Neuronal stem cell (in vitro differentiated cells): ENCODE results near the gene THSD4.

Experiments used
- DNase-seq: peaks from one replicate; pipeline ENCODE4 v3.0.0-alpha.2; 2013; ENCODE audit warnings: low spot score
- H2AFZ ChIP-seq: one replicate; pipeline ENCODE4 v1.6.1; 2013; ENCODE audit warnings: mild to moderate bottlenecking, low read length, inconsistent platforms
- H2AK5ac ChIP-seq: 2 replicates; pipeline ENCODE4 v1.6.1; 2013; ENCODE audit warnings: low read depth, mild to moderate bottlenecking, inconsistent platforms, low read length, moderate library complexity, mixed read lengths
- H2BK120ac ChIP-seq: 2 replicates; pipeline ENCODE4 v1.6.1; 2013; ENCODE audit warnings: low read depth, mild to moderate bottlenecking, inconsistent platforms, low read length, moderate library complexity, mixed read lengths
- H2BK12ac ChIP-seq: one replicate; pipeline ENCODE4 v1.6.1; 2013; ENCODE audit warnings: low read length, inconsistent platforms
- H2BK15ac ChIP-seq: 2 replicates; pipeline ENCODE4 v1.6.1; 2013; ENCODE audit warnings: mild to moderate bottlenecking, low read length, inconsistent platforms, mixed read lengths
- H2BK5ac ChIP-seq: one replicate; pipeline ENCODE4 v1.6.1; 2013; ENCODE audit warnings: inconsistent platforms, mild to moderate bottlenecking, low read length, moderate library complexity
- H3K14ac ChIP-seq: one replicate; pipeline ENCODE4 v1.6.1; 2013; ENCODE audit warnings: low read length, inconsistent platforms
- H3K18ac ChIP-seq: 2 replicates; pipeline ENCODE4 v1.6.1; 2013; ENCODE audit warnings: low read length, inconsistent platforms
- H3K23ac ChIP-seq: 2 replicates; pipeline ENCODE4 v1.6.1; 2013; ENCODE audit warnings: low read depth, mild to moderate bottlenecking, mixed read lengths, low read length, inconsistent platforms; ENCODE audit not compliant: poor library complexity
- H3K27ac ChIP-seq: replicated peaks from 3 replicates; pipeline ENCODE4 v1.5.1; 2013; ENCODE audit warnings: low read length, inconsistent platforms
- H3K27me3 ChIP-seq, 3 experiments: 2 replicates each; pipeline ENCODE4 v1.6.1; 2013; ENCODE audit warnings: low read length in 3 of 3, mild to moderate bottlenecking in 2 of 3, inconsistent platforms in 1 of 3, low read depth in 1 of 3, mixed read lengths in 1 of 3, moderate library complexity in 1 of 3; ENCODE audit not compliant: control insufficient read depth in 3 of 3, insufficient read depth in 3 of 3
- H3K36me3 ChIP-seq, 2 donors: replicated peaks in 1 of 2; 2 replicates each; pipeline ENCODE4 v1.6.1; 2013; ENCODE audit warnings: low read length in 2 of 2; ENCODE audit not compliant: control insufficient read depth in 2 of 2, insufficient read depth in 2 of 2
- H3K4ac ChIP-seq: 2 replicates; pipeline ENCODE4 v1.6.1; 2013; ENCODE audit warnings: inconsistent platforms, mild to moderate bottlenecking, low read length, moderate library complexity
- H3K4me1 ChIP-seq, 2 donors: 1 replicate in 1 of 2; 2 replicates in 1 of 2; pipeline ENCODE4 v1.6.1; 2013; ENCODE audit warnings: low read length in 2 of 2, low read depth in 1 of 2; ENCODE audit not compliant: control insufficient read depth in 2 of 2, insufficient read depth in 1 of 2
- H3K4me2 ChIP-seq: one replicate; pipeline ENCODE4 v1.6.1; 2013; ENCODE audit warnings: mild to moderate bottlenecking, low read length, inconsistent platforms; ENCODE audit not compliant: insufficient read depth, poor library complexity, severe bottlenecking
- H3K4me3 ChIP-seq, 2 donors: 2 replicates each; pipeline ENCODE4 v1.5.1; 2013; ENCODE audit warnings: low read length in 2 of 2, mild to moderate bottlenecking in 2 of 2, inconsistent platforms in 1 of 2, moderate library complexity in 1 of 2
- H3K79me1 ChIP-seq: one replicate; pipeline ENCODE4 v1.6.1; 2013; ENCODE audit warnings: low read depth, mild to moderate bottlenecking, inconsistent platforms, low read length, moderate library complexity
- H3K9ac ChIP-seq: one replicate; pipeline ENCODE4 v1.6.1; 2013; ENCODE audit warnings: mild to moderate bottlenecking, low read depth, low read length, inconsistent platforms; ENCODE audit not compliant: poor library complexity
- H3K9me3 ChIP-seq, 2 donors: replicated peaks in 1 of 2; 2 replicates each; pipeline versions ENCODE3 to v1.6.1; 2013; ENCODE audit warnings: low read length in 2 of 2, mild to moderate bottlenecking in 2 of 2, inconsistent platforms in 1 of 2, low read depth in 1 of 2, mixed read lengths in 1 of 2, moderate library complexity in 1 of 2; ENCODE audit not compliant: control insufficient read depth in 2 of 2, insufficient read depth in 1 of 2
- H4K8ac ChIP-seq: one replicate; pipeline ENCODE4 v1.6.1; 2013; ENCODE audit warnings: low read depth, mild to moderate bottlenecking, inconsistent platforms, low read length, moderate library complexity
- H4K91ac ChIP-seq: one replicate; pipeline ENCODE4 v1.6.1; 2013; ENCODE audit warnings: low read length, low read depth, mild to moderate bottlenecking, inconsistent platforms; ENCODE audit not compliant: poor library complexity
- WGBS, 2 donors: extraction: QIAGEN DNeasy Blood & Tissue Kit; methylation state at CpG; one replicate each; pipeline ENCODE4 v1.1.7; 2013; ENCODE audit warnings: missing lambda C conversion rate in 2 of 2, mixed read lengths in 1 of 2; ENCODE audit not compliant: insufficient read length in 2 of 2, insufficient replicate concordance in 1 of 2; ENCODE audit errors: extremely low coverage in 2 of 2; 5-methylcytosine and 5-hydroxymethylcytosine counted together

Gene THSD4

GRCh38 chr15:71440489-71441110 is 325.3 kb downstream of the THSD4 start:
- H3K27ac ChIP-seq, result no peak overlapping the region
- H3K4me1 ChIP-seq, result no peaks in the 10 kb centered on the region

GRCh38 chr15:71443538-71443937 is 328.3 kb downstream of the THSD4 start:
- Histone ChIP-seq H3K18ac (no peak overlapping the region), H3K14ac (no peak overlapping the region), H3K9me3 (no peaks in the 10 kb centered on the region), H2AFZ (no peak overlapping the region), H2BK120ac (no peak overlapping the region), H2BK5ac (no peak overlapping the region), H3K79me1 (no peaks in the 10 kb centered on the region), H4K8ac (no peak overlapping the region), H2BK15ac (no peak overlapping the region), H3K4me3 (no peak overlapping the region), H3K27me3 (peaks cover 0 to 7% (median 0%) of the 10 kb centered on the region in 3 experiments), H3K23ac (no peak overlapping the region), H2BK12ac (no peak overlapping the region), H3K36me3 (no peaks in the 10 kb centered on the region), H4K91ac (no peak overlapping the region), H3K9ac (no peak overlapping the region), H3K4me2 (no peak overlapping the region), H3K4me1 (no peaks in the 10 kb centered on the region), H3K27ac (no peak overlapping the region), H3K4ac (no peak overlapping the region), H2AK5ac (no peak overlapping the region)
- DNase-seq, result peak; percentile 50
- WGBS, 2 donors, result no CpG with 5 or more reads among the region's 4 CpGs

More at GRCh38 chr15:71440489-71441110, 325.3 kb downstream of the THSD4 start:
- H3K9ac ChIP-seq, result no peak overlapping the region
- no peak overlapping the region for H3K18ac ChIP-seq
- H4K8ac ChIP-seq, result no peak overlapping the region
- no peak overlapping the region for H2AFZ ChIP-seq
- no peaks in the 10 kb centered on the region for H3K36me3 ChIP-seq
- H2AK5ac ChIP-seq, result no peak overlapping the region
- H3K27me3 ChIP-seq, result peaks cover 0 to 7% (median 0%) of the 10 kb centered on the region in 3 experiments
- H2BK12ac ChIP-seq, result no peak overlapping the region
- no peak overlapping the region for H3K4me2 ChIP-seq
- H3K14ac ChIP-seq, result no peak overlapping the region
- H4K91ac ChIP-seq, result no peak overlapping the region
- no peak overlapping the region for H2BK5ac ChIP-seq
- no peak overlapping the region for H2BK120ac ChIP-seq
- no peak overlapping the region for H3K4ac ChIP-seq
- peaks cover 0 to 3% of the 10 kb centered on the region in 2 donors for H3K9me3 ChIP-seq
- WGBS, 2 donors, result no CpG with 5 or more reads among the region's 3 CpGs
- DNase-seq, result no peak
- H3K79me1 ChIP-seq, result no peaks in the 10 kb centered on the region
- H3K4me3 ChIP-seq, result no peak overlapping the region
- H2BK15ac ChIP-seq, result no peak overlapping the region
- H3K23ac ChIP-seq, result no peak overlapping the region

- Histone ChIP-seq H4K8ac (no peak overlapping the region), H2BK12ac (no peak overlapping the region), H2AFZ (no peak overlapping the region), H2BK15ac (no peak overlapping the region), H3K9me3 (no peaks in the 10 kb centered on the region), H3K27ac (no peak overlapping the region), H3K27me3 (peaks cover 0 to 7% (median 0%) of the 10 kb centered on the region in 3 experiments), H3K4me2 (no peak overlapping the region), H3K23ac (no peak overlapping the region), H3K18ac (no peak overlapping the region), H2AK5ac (no peak overlapping the region), H3K9ac (no peak overlapping the region), H3K4me1 (no peaks in the 10 kb centered on the region), H3K4me3 (no peak overlapping the region), H3K14ac (no peak overlapping the region), H2BK5ac (no peak overlapping the region), H3K79me1 (no peaks in the 10 kb centered on the region), H4K91ac (no peak overlapping the region), H3K36me3 (no peaks in the 10 kb centered on the region), H3K4ac (no peak overlapping the region), H2BK120ac (no peak overlapping the region)
- WGBS, 2 donors, result no CpG with 5 or more reads among the region's 7 CpGs
- no peak for DNase-seq
These were observed 328.9 kb downstream of the THSD4 start for GRCh38 chr15:71444032-71444810.

- Histone ChIP-seq H2AFZ (no peak overlapping the region), H2BK120ac (no peak overlapping the region), H4K8ac (no peak overlapping the region), H3K18ac (no peak overlapping the region), H3K23ac (no peak overlapping the region), H4K91ac (no peak overlapping the region), H2AK5ac (no peak overlapping the region), H2BK12ac (no peak overlapping the region), H3K4ac (no peak overlapping the region), H3K9me3 (no peaks in the 10 kb centered on the region), H3K36me3 (no peaks in the 10 kb centered on the region), H3K79me1 (no peaks in the 10 kb centered on the region), H3K4me2 (no peak overlapping the region), H3K27ac (no peak overlapping the region), H3K9ac (no peak overlapping the region), H2BK15ac (no peak overlapping the region), H3K27me3 (peaks cover 0 to 7% (median 0%) of the 10 kb centered on the region in 3 experiments), H2BK5ac (no peak overlapping the region), H3K14ac (no peak overlapping the region), H3K4me1 (no peaks in the 10 kb centered on the region), H3K4me3 (no peak overlapping the region)
- DNase-seq, result no peak
- no CpG with 5 or more reads among the region's 5 CpGs for WGBS, 2 donors
These were observed 329.8 kb downstream of the THSD4 start for GRCh38 chr15:71444866-71445590.
